COLO668 (cell line): ENCODE results near the gene NRDE2.

Experiments used
- DNase-seq: peaks from one replicate; lab custom pipeline; 2025; ENCODE audit not compliant: unreplicated experiment; lab: John Stamatoyannopoulos, UW

Gene NRDE2

GRCh38 chr14:90331497-90332270, at the start of gene NRDE2:
Gene NRDE2, minus strand, starts transcription at chr14:90331941. Its CDS starts 37 bp downstream, at chr14:90331904.
- DNase-seq: peak; percentile 100

- DNase-seq: peak; percentile 44
Observed at GRCh38 chr14:90381011-90381786, 49.5 kb upstream of the NRDE2 start.

- DNase-seq: no peak
Observed at GRCh38 chr14:90379106-90379505, 47.4 kb upstream of the NRDE2 start.

- DNase-seq: no peak
Observed at GRCh38 chr14:90378249-90378648, 46.5 kb upstream of the NRDE2 start.

GRCh38 chr14:90375934-90376333, 44.2 kb upstream of the NRDE2 start:
- DNase-seq: peak; percentile 17

- no peak for DNase-seq
Observed at GRCh38 chr14:90374813-90375212, 43.1 kb upstream of the NRDE2 start.

- no peak for DNase-seq
Observed at GRCh38 chr14:90373887-90374286, 42.1 kb upstream of the NRDE2 start.

GRCh38 chr14:90368946-90369721, 37.4 kb upstream of the NRDE2 start:
- no peak for DNase-seq

GRCh38 chr14:90362558-90362896, 30.8 kb upstream of the NRDE2 start:
- no peak for DNase-seq

GRCh38 chr14:90361865-90362557, 30.3 kb upstream of the NRDE2 start:
- no peak for DNase-seq

- DNase-seq: no peak
Observed at GRCh38 chr14:90358359-90358758, 26.6 kb upstream of the NRDE2 start.

- no peak for DNase-seq
Observed at GRCh38 chr14:90356925-90357324, 25.2 kb upstream of the NRDE2 start.

- DNase-seq: no peak
Observed at GRCh38 chr14:90355540-90356518, 24.1 kb upstream of the NRDE2 start.

- DNase-seq: no peak
Observed at GRCh38 chr14:90354551-90355298, 23.0 kb upstream of the NRDE2 start.

- no peak for DNase-seq
Observed at GRCh38 chr14:90349739-90350138, 18.0 kb upstream of the NRDE2 start.

- no peak for DNase-seq
Observed at GRCh38 chr14:90348270-90348669, 16.5 kb upstream of the NRDE2 start.

GRCh38 chr14:90345239-90345557, 13.5 kb upstream of the NRDE2 start:
- no peak for DNase-seq

- DNase-seq: no peak
Observed at GRCh38 chr14:90344331-90345238, 12.8 kb upstream of the NRDE2 start.
